CD4-positive, alpha-beta memory T cell (primary cell): ENCODE data around the gene SLC39A5. TPM values are rescaled to one million over a fixed set of nuclear protein-coding genes. Genes with fewer than 3 reads are reported as not detected.

ENCODE experiments used
- CTCF ChIA-PET: fragments of 350-600 bp; sonication (Branson Sonifier 250); formaldehyde crosslinking; loops from one replicate; lab custom pipeline; 2021; ENCODE audit warnings: inconsistent platforms; ENCODE audit not compliant: partially characterized antibody; lab: Charles Lee
- POLR2A ChIA-PET: fragments of 350-600 bp; sonication (Branson Sonifier 250); formaldehyde crosslinking; loops from one replicate; lab custom pipeline; 2021; ENCODE audit not compliant: partially characterized antibody; lab: Charles Lee
- DNase-seq, 5 donors: peaks; one replicate each; pipeline versions ENCODE4 v3.0.0 to v3.0.0-alpha.2; 2020 to 2022; ENCODE audit warnings: mixed read lengths in 1 of 5
- H3K27ac ChIP-seq: one replicate; pipeline ENCODE4 v1.7.0; 2013; ENCODE audit warnings: low read depth, low read length
- H3K27me3 ChIP-seq: 2 replicates; pipeline ENCODE4 v1.7.0; 2013; ENCODE audit warnings: mild to moderate bottlenecking, low read length, moderate library complexity; ENCODE audit not compliant: insufficient read depth
- H3K36me3 ChIP-seq: 2 replicates; pipeline ENCODE4 v1.7.0; 2013; ENCODE audit warnings: mild to moderate bottlenecking, low read length, moderate library complexity; ENCODE audit not compliant: insufficient read depth
- H3K4me1 ChIP-seq: 2 replicates; pipeline ENCODE4 v1.7.0; 2013; ENCODE audit warnings: mild to moderate bottlenecking, low read length, moderate library complexity; ENCODE audit not compliant: insufficient read depth
- H3K4me3 ChIP-seq, 2 donors: one replicate each; pipeline ENCODE4 v1.7.0; 2013; ENCODE audit warnings: low read length in 2 of 2, mild to moderate bottlenecking in 1 of 2
- H3K9me3 ChIP-seq, 2 donors: one replicate each; pipeline ENCODE4 v1.7.0; 2013; ENCODE audit warnings: low read length in 2 of 2, control low read depth in 1 of 2; ENCODE audit not compliant: control insufficient read depth in 1 of 2
- H3K27ac Mint-ChIP-seq, 7 donors: one replicate each; pipeline ENCODE4 v1.8.0; 2020 to 2021; ENCODE audit warnings: mixed read lengths in 7 of 7, mild to moderate bottlenecking in 6 of 7, inconsistent platforms in 3 of 7, moderate library complexity in 3 of 7
- H3K27me3 Mint-ChIP-seq, 2 donors: one replicate each; pipeline ENCODE4 v1.8.0; 2020 to 2021; ENCODE audit warnings: mixed read lengths in 2 of 2
- H3K36me3 Mint-ChIP-seq, 2 donors: one replicate each; pipeline ENCODE4 v1.8.0; 2020 to 2021; ENCODE audit warnings: mixed read lengths in 2 of 2, inconsistent platforms in 1 of 2, mild to moderate bottlenecking in 1 of 2
- H3K4me1 Mint-ChIP-seq, 4 donors: one replicate each; pipeline ENCODE4 v1.8.0; 2020 to 2021; ENCODE audit warnings: mixed read lengths in 4 of 4, mild to moderate bottlenecking in 1 of 4
- H3K4me3 Mint-ChIP-seq, 8 donors: one replicate each; pipeline ENCODE4 v1.8.0; 2020 to 2021; ENCODE audit warnings: mixed read lengths in 8 of 8, mild to moderate bottlenecking in 7 of 8, moderate library complexity in 6 of 8, inconsistent platforms in 3 of 8
- H3K9me3 Mint-ChIP-seq, 8 donors: one replicate each; pipeline ENCODE4 v1.8.0; 2020 to 2021; ENCODE audit warnings: mixed read lengths in 8 of 8, mild to moderate bottlenecking in 5 of 8, inconsistent platforms in 3 of 8, moderate library complexity in 1 of 8
- intact Hi-C: fragments of 100-400 bp; cut with micrococcal nuclease; formaldehyde crosslinking; loops from one replicate; pipeline ENCODE4 v1.15.1; 2023
- polyA plus RNA-seq, 2 donors: library from polyadenylated mRNA; unstranded; fragments of 300-500 nt; fragmentation: Illumina TruSeq; gene quantifications; one replicate each; pipeline ENCODE4 v1.2.3, GENCODE V29; 2021
- total RNA-seq, 2 experiments: library from RNA; stranded (reverse); gene quantifications; one replicate each; pipeline ENCODE4 v1.2.3, GENCODE V29; 2021

The SLC39A5 gene
- total and polyA plus RNA-seq, 4 experiments from 2014 or later: 0.64 to 2.1 TPM; not detected in 2

DNA sequence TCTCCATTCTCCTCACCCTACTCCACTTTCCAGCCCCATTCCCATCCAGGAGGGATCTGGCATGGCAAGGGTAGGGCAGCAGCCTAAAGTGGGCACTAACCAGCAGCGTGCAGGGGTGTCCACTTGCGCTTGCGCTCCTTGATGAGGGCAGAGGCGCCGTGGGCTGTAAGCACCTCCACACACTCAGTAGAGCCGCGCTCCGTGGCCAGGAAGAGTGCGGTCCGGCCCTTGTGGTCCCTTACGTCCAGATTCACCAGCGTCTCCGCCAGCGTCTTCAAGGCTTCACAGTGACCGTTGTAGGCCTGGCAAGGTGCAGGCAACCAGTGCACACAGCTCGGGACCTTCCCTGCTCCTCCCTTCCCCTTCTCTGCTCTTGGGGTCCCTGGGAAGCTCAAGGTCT is 18.1 kb downstream of the SLC39A5 start:
- no peak overlapping the region for H3K4me3 Mint-ChIP-seq
- H3K36me3 Mint-ChIP-seq: peaks cover 37 to 60% of the 10 kb centered on the region in 2 donors
- no peak overlapping the region for H3K27ac ChIP-seq
- H3K27me3 Mint-ChIP-seq: no peaks in the 10 kb centered on the region
- POLR2A ChIA-PET: interaction anchor here (2.4 to 2.5 kb wide), 2 partner anchors 10 to 26 kb away, joined by 8 to 9 read pairs; partner anchors contain the start of genes ANKRD52 and RNF41
- peaks cover 68% of the 10 kb centered on the region for H3K36me3 ChIP-seq
- H3K27me3 ChIP-seq: no peaks in the 10 kb centered on the region
- H3K4me1 Mint-ChIP-seq: no peaks in the 10 kb centered on the region
- no peaks in the 10 kb centered on the region for H3K9me3 ChIP-seq
- DNase-seq: no peak
- H3K4me1 ChIP-seq: no peaks in the 10 kb centered on the region
- CTCF ChIA-PET: interaction anchor here (0.7 kb wide), 1 partner anchor 293 kb away, joined by 3 read pairs; no protein-coding TSS in a partner anchor
- H3K4me3 ChIP-seq: no peak overlapping the region
- intact Hi-C loops: no loop called here
- H3K27ac Mint-ChIP-seq: no peak overlapping the region
- no peaks in the 10 kb centered on the region for H3K9me3 Mint-ChIP-seq

- H3K27ac ChIP-seq: no peak overlapping the region
- H3K27me3 ChIP-seq: no peaks in the 10 kb centered on the region
- peaks cover 43 to 61% of the 10 kb centered on the region in 2 donors for H3K36me3 Mint-ChIP-seq
- intact Hi-C loops: no loop called here
- no peaks in the 10 kb centered on the region for H3K27me3 Mint-ChIP-seq
- ChIA-PET CTCF (no interaction called here), POLR2A (interaction anchor here (1.4 to 1.9 kb wide), 2 partner anchors 9 to 27 kb away, joined by 5 to 6 read pairs; partner anchors contain the start of genes ANKRD52 and RNF41)
- H3K4me3 Mint-ChIP-seq: no peak overlapping the region
- DNase-seq: no peak
- H3K4me1 Mint-ChIP-seq: no peaks in the 10 kb centered on the region
- H3K27ac Mint-ChIP-seq: no peak overlapping the region
- no peaks in the 10 kb centered on the region for H3K9me3 Mint-ChIP-seq
- H3K36me3 ChIP-seq: peaks cover 68% of the 10 kb centered on the region
- no peak overlapping the region for H3K4me3 ChIP-seq
- H3K9me3 ChIP-seq: no peaks in the 10 kb centered on the region
- H3K4me1 ChIP-seq: no peaks in the 10 kb centered on the region
Observed at GRCh38 chr12:56248711-56249110, 18.9 kb downstream of the SLC39A5 start.

DNA sequence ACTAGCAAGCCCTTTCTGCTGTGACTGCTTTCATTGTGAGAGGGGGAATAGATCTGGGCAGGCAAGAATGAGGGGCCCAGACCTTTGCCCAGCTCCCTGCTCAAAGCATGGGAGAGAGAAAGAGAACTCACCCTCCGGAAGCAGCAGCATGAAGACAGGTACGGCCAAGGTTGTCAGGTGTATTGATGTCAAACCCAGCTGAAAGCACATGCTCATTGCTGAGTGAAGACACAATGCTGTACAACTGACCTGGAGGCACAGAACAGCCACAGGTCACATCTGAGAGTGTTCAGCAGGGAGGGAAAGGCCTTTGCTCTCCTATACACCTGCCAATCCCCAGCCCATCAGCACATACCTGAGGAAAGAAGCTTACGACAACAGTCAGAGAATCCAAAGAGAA is 22.8 kb downstream of the SLC39A5 start:
- peaks cover 17% of the 10 kb centered on the region for H3K4me1 ChIP-seq
- no peaks in the 10 kb centered on the region for H3K9me3 ChIP-seq
- H3K4me3 ChIP-seq: no peak overlapping the region
- no peaks in the 10 kb centered on the region for H3K27me3 Mint-ChIP-seq
- peak overlapping the region in 1 of 7 donors; percentile 42 for H3K27ac Mint-ChIP-seq
- no peak for DNase-seq
- peaks cover 61% of the 10 kb centered on the region for H3K36me3 ChIP-seq
- ChIA-PET POLR2A (interaction anchor here (0.9 kb wide), 1 partner anchor 31 kb away, joined by 3 read pairs; the partner anchor contains the start of gene RNF41), CTCF (interaction anchor here (1.1 kb wide), 1 partner anchor 14 kb away, joined by 3 read pairs; the partner anchor contains the start of gene COQ10A)
- no peaks in the 10 kb centered on the region for H3K9me3 Mint-ChIP-seq
- no peak overlapping the region for H3K27ac ChIP-seq
- intact Hi-C loops: no loop called here
- H3K36me3 Mint-ChIP-seq: peaks cover 42 to 59% of the 10 kb centered on the region in 2 donors
- no peak overlapping the region for H3K4me3 Mint-ChIP-seq
- peaks cover 8 to 15% (median 13%) of the 10 kb centered on the region in 4 donors for H3K4me1 Mint-ChIP-seq
- no peaks in the 10 kb centered on the region for H3K27me3 ChIP-seq

GRCh38 chr12:56253091-56253490 is 23.2 kb downstream of the SLC39A5 start:
- ChIA-PET POLR2A (interaction anchor here (0.9 to 1.1 kb wide), 2 partner anchors 32 to 133 kb away, joined by 3 read pairs; partner anchors contain the start of gene RNF41), CTCF (interaction anchor here (1.1 kb wide), 1 partner anchor 13 kb away, joined by 3 read pairs; the partner anchor contains the start of gene COQ10A)
- H3K36me3 Mint-ChIP-seq: peaks cover 40 to 56% of the 10 kb centered on the region in 2 donors
- no peak overlapping the region for H3K27ac Mint-ChIP-seq
- no peak overlapping the region for H3K4me3 Mint-ChIP-seq
- H3K9me3 ChIP-seq: no peaks in the 10 kb centered on the region
- no peaks in the 10 kb centered on the region for H3K9me3 Mint-ChIP-seq
- H3K27me3 ChIP-seq: no peaks in the 10 kb centered on the region
- no peak overlapping the region for H3K4me3 ChIP-seq
- H3K36me3 ChIP-seq: peaks cover 56% of the 10 kb centered on the region
- peaks cover 17% of the 10 kb centered on the region for H3K4me1 ChIP-seq
- H3K27me3 Mint-ChIP-seq: no peaks in the 10 kb centered on the region
- DNase-seq: no peak
- H3K27ac ChIP-seq: no peak overlapping the region
- intact Hi-C loops: no loop called here
- H3K4me1 Mint-ChIP-seq: peaks cover 8 to 16% (median 13%) of the 10 kb centered on the region in 4 donors

DNA sequence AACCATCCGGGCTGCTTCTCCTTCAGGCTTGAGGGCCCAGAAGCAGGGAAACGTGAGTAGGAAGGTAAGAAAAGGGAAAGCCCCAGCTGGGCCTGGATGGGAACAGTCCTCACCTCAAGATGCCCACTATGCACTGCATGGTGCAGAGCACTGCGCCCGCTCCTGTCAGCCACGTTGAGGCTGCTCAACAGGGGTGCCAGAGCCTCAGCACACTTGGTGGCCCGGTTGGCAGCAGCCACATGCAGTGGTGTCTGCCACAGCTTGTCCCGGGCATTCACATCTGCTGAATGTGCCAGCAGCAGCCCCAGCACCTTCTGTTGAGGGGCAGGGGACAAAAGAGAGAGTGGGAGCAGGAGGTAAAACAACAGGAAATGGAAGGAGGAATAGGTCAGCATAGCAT is 25.8 kb downstream of the SLC39A5 start:
- H3K4me3 ChIP-seq: no peak overlapping the region
- H3K9me3 ChIP-seq: no peaks in the 10 kb centered on the region
- Mint-ChIP-seq H3K27ac (peak overlapping the region in 2 of 7 donors; percentile 32 to 37), H3K27me3 (no peaks in the 10 kb centered on the region), H3K4me3 (peak overlapping the region in 2 of 8 donors; percentile 1 to 44), H3K4me1 (peaks cover 13 to 27% (median 18%) of the 10 kb centered on the region in 4 donors), H3K9me3 (no peaks in the 10 kb centered on the region), H3K36me3 (peaks cover 35 to 50% of the 10 kb centered on the region in 2 donors)
- ChIA-PET CTCF (interaction anchor here (1.6 to 5.5 kb wide), 2 partner anchors 12 to 34 kb away, joined by 3 to 36 read pairs; partner anchors contain the start of genes COQ10A and RNF41), POLR2A (interaction anchor here (1.0 to 5.1 kb wide), 4 partner anchors 12 to 61 kb away, joined by 3 to 30 read pairs (median 6); partner anchors contain the start of genes CNPY2 and RNF41)
- no peaks in the 10 kb centered on the region for H3K27me3 ChIP-seq
- H3K27ac ChIP-seq: no peak overlapping the region
- DNase-seq: no peak
- peaks cover 41% of the 10 kb centered on the region for H3K36me3 ChIP-seq
- intact Hi-C loops: no loop called here
- peaks cover 21% of the 10 kb centered on the region for H3K4me1 ChIP-seq

DNA sequence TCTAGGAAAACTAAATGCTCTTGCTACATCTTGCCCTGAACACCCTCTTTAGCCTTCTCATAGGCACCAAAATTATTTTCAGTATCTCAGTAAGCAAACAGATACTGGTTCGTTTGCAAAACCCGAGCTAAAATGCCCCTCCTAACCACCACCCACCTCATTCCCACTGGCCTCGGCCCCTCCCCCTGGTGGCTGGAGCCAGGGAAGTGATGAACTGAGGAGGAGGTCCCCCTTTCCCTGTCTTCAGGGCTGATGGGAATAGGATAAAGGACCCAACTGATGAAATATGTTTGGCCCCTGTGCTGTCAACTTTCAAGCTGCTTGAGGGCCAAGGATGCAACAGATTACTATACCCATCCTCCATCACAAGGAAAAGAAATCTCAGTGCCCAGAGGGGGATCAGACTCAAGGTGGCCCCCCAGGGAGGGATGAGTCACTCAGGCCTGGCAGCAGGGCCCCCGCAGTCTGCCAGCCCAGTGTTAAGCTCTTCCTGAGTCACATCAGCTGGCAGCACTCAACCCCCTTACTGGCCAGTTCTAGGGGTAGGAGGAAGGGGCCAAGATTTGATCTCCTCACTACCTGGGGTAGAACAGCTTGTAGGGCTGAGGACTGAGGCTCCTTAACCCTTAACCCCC is 26.6 kb downstream of the SLC39A5 start:
- Histone ChIP-seq H3K9me3 (no peaks in the 10 kb centered on the region), H3K4me3 (no peak overlapping the region), H3K27me3 (no peaks in the 10 kb centered on the region), H3K36me3 (peaks cover 41% of the 10 kb centered on the region), H3K27ac (peak overlapping the region; percentile 81), H3K4me1 (peaks cover 21% of the 10 kb centered on the region)
- H3K36me3 Mint-ChIP-seq: peaks cover 35 to 47% of the 10 kb centered on the region in 2 donors
- ChIA-PET POLR2A (interaction anchor here (0.6 to 5.1 kb wide), 11 partner anchors 11 to 856 kb away, joined by 3 to 38 read pairs (median 4); partner anchors contain the start of genes CNPY2, COQ10A, ORMDL2 and RNF41), CTCF (interaction anchor here (1.3 to 5.5 kb wide), 5 partner anchors 11 to 208 kb away, joined by 3 to 36 read pairs (median 10); partner anchors contain the start of genes COQ10A, RNF41, SMARCC2 and ZC3H10)
- peak overlapping the region in 5 of 7 donors; percentile 32 to 83 (median 59) for H3K27ac Mint-ChIP-seq
- H3K27me3 Mint-ChIP-seq: no peaks in the 10 kb centered on the region
- H3K4me1 Mint-ChIP-seq: peaks cover 13 to 31% (median 18%) of the 10 kb centered on the region in 4 donors
- no peaks in the 10 kb centered on the region for H3K9me3 Mint-ChIP-seq
- intact Hi-C loops: no loop called here
- peak overlapping the region; percentile 81 to 86 (median 83) for H3K4me3 Mint-ChIP-seq
- no peak for DNase-seq
